Measurements from ENCODE around the gene GAP43. TPM values are rescaled to one million over a fixed set of nuclear protein-coding genes. Genes with fewer than 3 reads are reported as not detected.

GAP43 gene
- total RNA-seq, 1 donor from 2014 or later: 0.16 TPM

DNA sequence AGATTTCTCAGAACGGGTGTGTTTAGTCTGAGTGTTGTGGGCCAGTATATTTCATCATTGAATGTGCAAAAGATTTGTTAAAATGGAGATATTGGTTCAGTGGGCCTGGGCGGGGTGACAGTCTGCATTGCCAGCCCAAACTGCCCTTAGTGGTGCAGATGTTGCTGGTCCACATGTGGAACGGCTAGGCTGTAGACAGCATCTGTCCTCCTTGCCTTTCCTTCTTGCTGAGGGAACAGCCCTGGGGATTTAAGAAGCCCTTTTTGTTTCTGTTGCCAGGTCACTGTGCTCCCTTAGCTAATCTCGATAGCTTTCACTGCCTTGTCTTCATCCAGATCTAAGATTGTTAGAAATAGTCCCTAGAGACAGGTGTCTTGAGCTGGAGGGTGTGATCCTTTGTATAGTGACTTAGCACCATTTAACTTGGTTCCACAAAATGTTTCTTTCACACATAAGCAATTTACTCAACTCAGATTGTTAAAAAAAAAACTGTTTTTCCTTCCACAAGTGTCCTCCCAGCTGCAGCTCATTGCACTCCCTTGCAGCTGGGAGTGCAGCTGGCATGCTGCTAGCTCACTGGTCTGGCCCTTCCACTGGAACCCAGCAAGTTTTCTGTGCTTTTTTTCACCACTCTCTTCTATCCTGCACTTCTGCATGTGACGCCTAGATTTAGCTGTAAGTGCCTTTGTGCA, 37.5 kb downstream of the GAP43 start:
- DNase-seq (ENCODE audit: low read depth): peak; percentile 18

DNA sequence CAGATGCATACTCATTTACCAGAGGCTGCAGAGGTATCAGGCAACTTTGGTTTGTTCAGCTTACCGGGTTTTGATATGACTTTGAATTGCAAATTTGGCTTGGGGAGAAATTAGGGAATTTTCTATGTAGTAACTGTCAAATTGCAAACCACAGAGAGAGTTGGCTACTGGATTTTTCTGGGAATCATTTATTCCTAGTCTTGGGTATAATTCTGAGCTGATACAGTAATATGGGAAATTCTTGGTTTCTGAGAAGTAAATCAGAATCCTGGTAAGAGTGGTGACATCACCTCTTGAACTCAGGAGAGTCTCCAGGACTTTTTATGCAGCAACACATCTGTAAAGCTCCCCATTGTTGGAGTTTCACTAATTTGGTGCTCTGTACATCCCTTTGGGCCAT, 39.0 kb downstream of the GAP43 start:
- no peak for DNase-seq (ENCODE audit: low read depth)

DNA sequence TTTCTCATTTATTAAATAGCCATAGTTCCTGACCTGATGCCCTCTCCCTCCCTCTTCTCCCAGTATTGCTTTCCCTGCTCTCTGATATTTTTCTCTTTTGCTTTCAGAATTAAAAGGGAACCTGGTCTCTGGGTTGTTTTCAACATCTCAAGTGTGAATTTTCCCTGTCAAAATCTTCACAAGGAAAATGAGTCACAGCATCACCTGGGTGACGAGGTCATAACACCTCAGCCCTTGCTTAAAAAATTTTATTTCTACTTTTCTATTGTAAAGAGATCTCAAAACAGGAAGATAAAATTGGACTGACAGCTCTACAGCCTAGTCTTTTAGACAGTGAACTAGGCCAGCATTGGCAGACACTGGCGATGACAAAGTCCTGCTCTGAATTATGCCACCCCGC, 40.1 kb downstream of the GAP43 start:
- DNase-seq (ENCODE audit: low read depth): no peak

DNA sequence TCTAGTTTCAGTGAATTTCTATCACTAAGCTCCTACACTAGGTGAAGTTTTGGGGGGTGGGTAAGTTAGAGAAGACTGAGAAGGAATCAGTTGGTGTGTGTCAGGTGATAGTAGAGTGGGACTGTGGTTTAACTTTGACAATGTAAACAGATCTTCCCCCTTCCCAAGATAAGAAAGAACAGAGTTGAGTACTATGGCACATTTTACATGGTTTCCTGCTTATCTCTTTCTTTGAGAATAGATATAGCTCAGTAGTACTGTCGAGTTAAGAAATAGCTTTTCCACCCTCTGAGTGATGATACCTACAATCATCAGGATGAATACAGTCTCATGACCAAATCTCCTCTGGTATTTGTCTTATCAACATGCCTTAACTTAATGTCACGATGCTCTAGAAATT, 42.8 kb downstream of the GAP43 start:
- DNase-seq (ENCODE audit: low read depth): no peak

DNA sequence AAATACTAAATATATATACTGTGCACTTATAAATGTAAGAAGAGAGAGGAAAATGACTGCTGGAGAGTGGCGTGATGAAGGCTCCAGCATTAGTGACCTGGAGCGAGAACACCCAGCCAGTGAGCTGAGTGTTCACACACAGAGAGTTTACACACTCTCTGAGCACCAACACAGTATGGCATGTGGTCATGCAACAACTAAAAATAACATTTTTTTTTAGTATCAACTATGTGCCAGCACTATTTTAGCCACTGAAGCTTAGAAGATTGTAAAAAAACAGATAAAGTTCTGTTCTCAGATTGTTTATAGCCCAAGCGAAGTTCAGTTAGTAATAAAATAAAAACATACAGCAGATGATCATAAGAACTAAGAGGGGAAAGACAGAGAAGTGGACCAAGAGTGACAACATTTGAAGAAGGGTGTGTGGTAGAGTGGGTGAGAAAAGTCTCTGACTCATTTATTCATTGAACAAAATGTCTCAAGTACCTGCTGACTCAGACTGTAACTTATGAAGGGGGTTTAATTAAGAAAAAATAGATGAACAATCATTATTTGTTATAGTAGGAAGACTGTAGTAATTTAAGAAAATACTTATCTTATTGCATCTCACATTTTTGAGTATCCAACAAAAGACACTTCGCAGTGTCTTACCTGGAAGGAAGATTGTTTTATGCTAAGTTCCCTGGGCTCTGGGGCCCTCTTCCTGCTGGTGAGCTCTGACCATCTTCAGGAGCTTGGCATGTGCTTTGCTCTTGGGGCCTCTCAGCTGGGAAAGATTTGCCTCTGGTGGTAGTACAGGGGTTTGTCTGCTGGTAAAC, 43.8 kb downstream of the GAP43 start:
- no peak for DNase-seq (ENCODE audit: low read depth)

DNA sequence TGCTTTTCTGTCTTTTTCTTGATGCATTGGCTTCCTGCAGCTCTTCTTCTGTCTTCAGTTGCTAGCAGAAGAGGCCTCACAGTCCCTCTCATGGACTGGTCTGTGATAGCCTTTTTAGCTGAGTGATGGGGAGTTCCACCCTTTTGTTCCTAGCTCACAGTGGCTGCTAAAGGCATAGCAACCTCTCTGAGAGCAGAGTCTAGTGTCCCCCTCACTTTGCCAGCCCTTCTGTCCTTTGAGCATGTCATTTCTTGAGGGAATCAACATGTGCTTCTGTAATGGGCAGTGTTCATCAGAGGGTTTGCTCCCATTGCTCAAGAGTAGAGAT, 44.4 kb downstream of the GAP43 start:
- no peak for DNase-seq (ENCODE audit: low read depth)

DNA sequence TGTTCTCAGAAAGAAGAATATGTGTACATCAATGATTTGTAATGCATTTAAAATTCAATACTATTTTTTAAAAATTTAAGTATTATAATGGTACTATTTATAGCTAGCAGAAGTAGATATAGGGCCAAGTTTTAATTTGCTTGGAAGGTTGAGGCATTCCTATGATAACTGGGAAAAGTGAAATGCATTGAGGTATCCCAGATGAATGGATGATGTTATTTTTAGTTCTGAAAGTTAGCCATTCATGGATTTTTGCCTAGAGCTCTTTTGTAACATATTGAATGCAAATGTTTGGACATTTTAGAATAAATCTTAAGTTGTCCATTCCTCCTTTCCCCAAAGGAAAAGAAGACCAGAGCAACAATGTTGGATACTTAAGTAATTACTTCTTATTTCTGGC, 47.6 kb downstream of the GAP43 start:
- no peak for DNase-seq (ENCODE audit: low read depth)

DNA sequence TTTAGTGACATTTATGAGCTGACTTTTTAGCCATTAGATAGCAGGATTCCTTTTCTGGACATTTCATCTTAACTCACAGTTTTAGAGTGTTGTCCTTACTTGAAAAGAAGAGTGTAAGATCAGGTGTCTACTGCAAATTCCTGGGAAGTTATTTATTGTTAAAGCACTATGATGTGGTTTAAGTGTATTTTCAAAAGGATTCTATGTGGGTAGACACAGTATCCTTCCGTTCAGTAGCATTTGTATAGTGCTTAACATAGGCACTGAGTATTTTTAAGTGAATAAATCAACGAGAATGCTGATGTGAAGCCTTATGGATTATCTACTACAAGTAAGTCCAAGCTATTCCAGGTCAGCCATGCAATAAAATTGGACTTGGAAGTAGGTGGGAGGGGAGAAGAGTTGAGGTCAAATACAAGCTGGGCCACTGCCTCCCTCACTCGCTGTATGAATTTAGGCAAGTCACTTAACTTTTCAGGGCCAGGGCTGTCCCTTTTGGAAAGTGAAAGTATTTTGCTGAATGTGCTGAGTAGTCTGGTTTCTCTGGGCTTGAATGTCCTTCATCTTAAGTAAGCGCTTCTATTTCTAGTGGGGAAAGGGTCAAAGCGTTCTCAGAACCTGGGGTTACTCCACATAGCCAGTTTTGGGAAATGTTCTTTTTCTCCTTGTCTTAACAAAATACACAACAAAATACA, 48.6 kb downstream of the GAP43 start:
- no peak for DNase-seq (ENCODE audit: low read depth)

DNA sequence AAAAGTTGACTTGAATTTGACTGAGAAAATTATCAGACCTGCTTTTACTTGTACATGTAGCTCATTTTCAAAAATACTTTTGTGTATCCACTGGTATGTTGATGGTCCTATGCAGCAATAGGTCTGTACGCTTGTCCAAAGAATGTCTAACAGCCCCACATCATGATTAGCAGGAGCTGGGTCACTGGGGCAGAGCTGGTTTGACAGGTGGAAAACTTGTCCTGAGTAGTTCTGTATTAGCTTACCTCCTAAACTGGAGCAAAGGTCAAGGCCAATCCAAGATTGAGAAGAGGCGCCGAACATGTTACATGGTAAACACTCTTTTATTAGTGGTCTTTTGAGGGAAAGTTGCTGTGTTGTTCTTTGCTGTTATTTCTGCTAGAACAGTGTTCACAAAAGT, 50.6 kb downstream of the GAP43 start:
- DNase-seq (ENCODE audit: low read depth): no peak

DNA sequence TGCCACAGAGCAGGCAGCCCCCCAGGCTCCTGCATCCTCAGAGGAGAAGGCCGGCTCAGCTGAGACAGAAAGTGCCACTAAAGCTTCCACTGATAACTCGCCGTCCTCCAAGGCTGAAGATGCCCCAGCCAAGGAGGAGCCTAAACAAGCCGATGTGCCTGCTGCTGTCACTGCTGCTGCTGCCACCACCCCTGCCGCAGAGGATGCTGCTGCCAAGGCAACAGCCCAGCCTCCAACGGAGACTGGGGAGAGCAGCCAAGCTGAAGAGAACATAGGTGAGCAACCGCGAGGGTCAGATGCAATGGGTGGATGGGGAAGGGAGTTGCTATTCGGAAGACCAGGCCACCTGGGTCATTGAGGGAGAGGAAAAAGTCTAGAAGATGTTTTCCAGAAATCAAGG, 53.0 kb downstream of the GAP43 start:
- DNase-seq (ENCODE audit: low read depth): no peak

DNA sequence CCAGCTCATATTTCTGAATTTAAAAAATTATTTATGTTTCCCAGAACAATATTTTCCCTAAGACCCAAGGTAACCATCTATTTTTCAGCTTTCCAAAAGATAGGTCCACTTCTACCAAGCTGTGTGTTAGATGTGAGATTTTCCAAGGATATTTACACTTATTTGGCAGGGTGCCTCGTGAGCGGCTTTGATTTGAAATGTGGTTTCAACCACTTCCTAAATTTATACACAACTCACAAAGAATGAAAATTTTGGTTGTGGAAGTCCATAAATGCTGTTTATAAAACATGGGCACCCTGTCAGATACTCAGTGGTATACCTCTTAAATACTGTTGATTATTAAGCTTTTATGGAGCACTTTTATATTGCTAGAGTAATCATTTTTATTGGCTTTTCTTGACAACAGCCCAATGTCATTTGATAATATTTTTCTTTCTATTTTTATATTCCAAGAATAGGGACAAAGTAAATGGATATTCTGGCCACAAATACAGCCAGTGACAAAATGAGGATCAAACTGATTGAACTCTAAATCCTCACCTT, 57.6 kb downstream of the GAP43 start:
- DNase-seq (ENCODE audit: low read depth): no peak

DNA sequence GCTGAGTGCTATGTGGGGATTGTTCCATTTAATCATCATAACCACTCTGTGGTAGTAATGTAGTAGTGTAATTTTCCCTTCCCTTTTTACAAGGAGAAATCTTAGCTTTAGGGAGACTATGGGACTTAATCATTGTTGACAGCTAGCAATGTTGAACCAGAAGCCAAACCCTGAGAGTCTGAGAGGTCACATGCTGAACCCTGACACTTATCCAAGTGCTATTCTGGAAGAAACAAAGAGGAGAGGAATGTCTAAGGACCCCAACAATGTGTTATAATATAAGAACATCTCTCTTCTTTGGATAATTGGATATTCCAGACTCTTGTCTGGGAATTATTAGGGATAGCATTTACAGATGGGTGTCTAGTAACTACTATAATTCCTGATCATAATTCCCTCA, 58.4 kb downstream of the GAP43 start:
- DNase-seq (ENCODE audit: low read depth): no peak

DNA sequence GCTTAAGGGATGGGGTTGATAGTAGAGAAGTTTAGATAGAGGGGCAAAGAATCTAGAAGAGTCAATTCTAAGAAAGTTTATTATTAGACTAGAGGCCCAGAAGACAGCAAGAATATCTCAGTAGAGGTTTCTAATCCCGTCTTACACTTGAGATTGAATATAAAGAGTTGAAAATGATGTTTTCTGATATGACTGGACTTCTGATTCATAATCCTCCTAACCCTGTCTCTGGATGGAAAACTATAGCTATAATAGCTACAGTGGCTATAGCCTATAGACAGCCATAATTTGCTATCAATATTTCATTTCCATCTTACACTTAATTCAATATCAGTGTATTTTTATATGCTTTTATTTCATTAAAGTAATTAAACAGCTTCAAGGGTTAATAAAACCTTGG, 60.0 kb downstream of the GAP43 start:
- no peak for DNase-seq (ENCODE audit: low read depth)

DNA sequence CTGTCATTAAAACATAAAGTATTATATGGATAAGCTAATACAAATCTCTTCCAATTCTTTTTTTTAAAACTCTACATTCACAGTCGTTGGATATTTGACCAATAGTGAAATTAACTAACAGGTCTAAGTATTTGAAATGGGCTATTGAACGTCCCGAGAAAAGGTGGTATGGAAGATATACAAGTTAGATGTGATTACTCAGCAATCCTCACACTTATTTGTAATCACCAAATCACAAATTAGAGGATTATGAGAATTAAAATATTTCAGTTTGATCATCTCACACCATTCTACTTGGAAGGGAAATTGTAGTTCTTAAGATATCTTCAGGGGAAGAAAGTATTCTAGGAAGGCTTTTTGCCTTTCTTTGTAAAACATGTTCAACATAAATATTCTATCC, 60.5 kb downstream of the GAP43 start:
- no peak for DNase-seq (ENCODE audit: low read depth)

DNA sequence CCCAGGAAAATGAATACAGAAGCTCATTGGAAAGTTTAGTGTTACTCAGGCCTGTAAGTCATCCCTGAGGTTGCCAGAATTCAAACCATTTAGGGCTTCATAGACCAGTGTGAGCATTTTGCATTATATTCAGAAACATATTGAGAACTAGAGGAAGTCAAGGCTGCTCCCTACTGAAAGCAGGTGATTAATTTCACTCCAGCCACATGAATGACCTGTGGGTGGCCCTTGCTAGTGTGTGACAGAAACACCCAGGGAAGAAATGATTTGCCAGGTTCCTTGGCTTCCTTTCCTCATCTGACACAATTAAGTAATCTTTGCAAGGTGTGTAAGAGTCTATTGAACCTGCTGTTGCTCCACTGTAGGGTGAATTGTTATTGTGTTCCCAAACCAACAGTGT, 61.8 kb downstream of the GAP43 start:
- DNase-seq (ENCODE audit: low read depth): no peak

DNA sequence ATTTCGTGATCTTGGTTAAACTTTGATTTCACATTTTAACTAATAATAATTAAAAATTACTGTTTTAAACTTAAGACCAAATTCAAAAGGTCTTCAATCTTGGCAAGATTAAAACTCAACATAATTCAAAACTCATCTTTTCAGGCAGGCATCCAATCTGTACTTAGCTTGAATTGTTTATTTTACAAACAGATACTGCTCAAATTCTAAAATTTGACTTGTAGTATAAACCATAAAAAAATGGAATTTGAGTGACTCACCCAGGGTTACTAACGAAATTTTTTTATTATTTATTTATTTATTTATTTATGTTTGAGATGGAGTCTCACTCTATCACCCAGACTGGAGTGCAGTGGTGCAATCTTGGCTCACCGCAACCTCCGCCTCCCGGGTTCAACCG, 64.4 kb downstream of the GAP43 start:
- DNase-seq (ENCODE audit: low read depth): no peak

DNA sequence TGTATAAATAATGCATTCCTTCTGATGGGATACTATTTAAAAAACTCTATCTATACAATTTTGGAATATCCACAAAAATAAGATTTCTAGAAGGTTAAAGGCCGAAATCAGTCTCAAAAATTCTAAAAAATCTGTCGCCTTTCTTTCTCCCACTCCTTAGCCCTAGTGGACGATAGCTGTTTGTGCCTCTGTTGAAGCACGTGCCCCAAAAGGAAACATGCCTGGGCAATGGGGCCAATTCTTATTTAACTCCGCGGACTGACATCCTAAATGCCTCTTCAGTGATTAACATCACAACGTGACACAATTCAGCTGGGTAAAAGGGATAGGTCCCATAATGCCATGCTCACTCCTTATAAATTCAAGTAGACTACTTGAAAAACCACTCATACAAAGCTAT, 65.1 kb downstream of the GAP43 start:
- no peak for DNase-seq (ENCODE audit: low read depth)

DNA sequence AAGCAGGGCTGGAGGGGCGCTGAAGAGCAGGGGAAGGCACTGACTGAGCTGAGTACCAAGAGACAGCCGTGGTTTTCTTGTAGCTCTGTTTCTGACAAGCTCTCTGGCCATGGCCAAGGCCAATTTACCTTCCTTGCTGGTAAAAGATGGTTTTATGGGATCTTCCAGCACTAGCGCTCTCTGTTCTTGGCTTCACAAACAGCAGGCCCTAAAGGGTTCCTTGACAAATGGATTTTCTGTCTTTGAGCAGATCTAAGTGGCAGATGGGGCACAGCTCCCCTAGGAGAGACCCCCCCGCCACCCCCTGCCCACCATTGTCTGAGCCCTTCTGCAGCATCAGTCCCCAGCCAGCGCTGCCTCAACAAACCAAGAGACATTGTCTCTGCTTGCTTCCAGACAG, 66.6 kb downstream of the GAP43 start:
- no peak for DNase-seq (ENCODE audit: low read depth)

DNA sequence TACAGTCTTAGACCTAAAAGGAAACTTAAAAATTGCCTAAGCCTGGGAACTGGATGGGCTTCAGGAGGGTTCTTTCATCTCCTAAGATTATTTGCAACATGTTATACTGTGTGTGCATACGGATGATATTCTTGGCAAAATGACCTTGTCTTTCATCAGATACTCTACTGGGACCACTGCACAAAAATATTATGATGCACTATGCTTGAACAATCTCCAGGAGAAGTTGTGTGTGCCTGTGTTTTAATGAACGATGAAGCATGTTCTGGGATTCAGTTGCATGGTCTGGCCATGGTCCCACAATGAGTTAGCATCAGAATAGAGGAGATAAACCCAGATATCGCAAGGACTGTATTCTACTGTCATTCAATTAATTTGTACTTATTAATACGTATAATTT, 68.7 kb downstream of the GAP43 start:
- DNase-seq (ENCODE audit: low read depth): no peak

DNA sequence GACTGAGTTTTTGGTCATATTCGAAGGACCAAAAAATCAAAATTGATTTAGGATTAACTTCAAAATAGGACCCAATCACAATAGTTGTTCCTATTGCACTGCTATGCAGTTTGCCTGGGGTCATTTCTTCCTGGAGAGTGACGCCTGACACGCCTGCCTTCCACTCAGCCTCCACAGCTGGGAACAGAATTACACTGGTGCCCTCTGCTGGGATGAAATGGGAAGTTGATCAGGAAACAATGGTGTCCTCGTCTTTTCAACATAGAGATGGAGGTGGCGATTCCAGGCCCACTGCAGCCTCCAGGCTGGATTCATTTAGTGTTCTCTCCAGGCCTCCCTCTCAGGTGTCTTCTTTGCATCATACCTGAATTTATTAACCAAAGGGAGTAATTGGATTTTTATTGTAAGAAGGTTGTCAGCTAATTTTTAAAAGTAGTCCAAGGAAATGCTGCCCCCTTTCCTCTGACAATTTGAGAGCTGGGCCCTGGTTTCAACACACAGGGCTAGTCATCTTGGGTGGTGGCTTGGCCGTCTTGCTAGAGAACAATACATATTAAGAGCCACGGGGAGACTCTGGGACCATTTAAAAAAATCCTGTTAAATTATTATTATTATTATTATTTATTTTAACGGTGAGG, 69.7 kb downstream of the GAP43 start:
- DNase-seq (ENCODE audit: low read depth): peak; percentile 90

DNA sequence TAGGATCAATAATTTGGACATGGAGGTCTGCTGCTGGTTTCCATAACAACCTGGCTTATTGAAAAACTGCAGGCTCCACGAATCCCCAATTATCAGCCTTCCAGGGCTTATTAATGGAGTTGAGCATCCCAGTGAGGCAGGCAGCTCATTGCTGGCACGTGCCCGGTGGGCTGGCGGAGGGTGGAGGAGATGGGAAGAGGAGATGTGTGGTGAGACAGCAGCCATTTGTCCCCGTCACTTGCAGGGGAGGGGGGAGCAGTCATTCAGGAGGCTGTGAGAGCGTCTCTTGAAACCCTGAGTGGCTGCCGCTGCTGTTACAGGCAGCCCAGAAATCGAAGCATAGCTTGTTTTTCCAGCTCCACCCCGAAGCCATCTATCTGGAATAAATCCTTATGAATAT, 70.6 kb downstream of the GAP43 start:
- DNase-seq (ENCODE audit: low read depth): no peak

DNA sequence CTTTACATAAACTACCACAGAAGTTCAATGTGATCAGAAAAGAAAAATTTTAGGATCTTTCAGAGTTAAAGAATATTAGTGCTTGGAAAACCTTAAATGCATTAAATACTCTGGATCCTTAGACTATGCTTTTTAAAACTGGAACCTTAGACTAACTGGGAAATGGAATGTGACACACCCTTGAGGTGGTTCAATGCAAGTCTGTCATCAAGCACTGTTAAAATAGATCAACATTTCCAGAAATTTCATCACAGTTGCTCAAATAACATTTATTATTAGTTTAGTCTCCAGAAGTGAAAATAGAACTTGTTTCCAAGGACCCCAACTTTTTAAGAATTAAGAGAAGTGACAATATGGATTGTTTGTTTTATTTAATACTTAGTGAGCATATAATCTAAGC, 71.8 kb downstream of the GAP43 start:
- no peak for DNase-seq (ENCODE audit: low read depth)
